TTC549 (cell line): ENCODE measurements around the gene RBPJ.
A peak's percentile ranks its signal among the peaks of the same experiment; 100 is the strongest.
"Not testable (repeated sequence)": the region's sequence is repeated elsewhere in the genome, so short reads cannot be mapped to it uniquely, and the experiment has no call there.

Experiments used
- FAIRE-seq: peaks from 2 replicates; lab custom pipeline; 2012; peaks lifted over from hg19 to GRCh38; lab: Jason Lieb, UNC

RBPJ gene

GRCh38 chr4:26302031-26302899, 18.5 kb upstream of the RBPJ start:
- FAIRE-seq = no peak

- no peak for FAIRE-seq
These were observed 17.8 kb upstream of the RBPJ start for GRCh38 chr4:26303008-26303407.

- no peak for FAIRE-seq
These were observed 13.6 kb upstream of the RBPJ start for GRCh38 chr4:26307037-26307800.

GRCh38 chr4:26308568-26308967, 12.2 kb upstream of the RBPJ start:
- FAIRE-seq = no peak

- FAIRE-seq = no peak
These were observed 10.6 kb upstream of the RBPJ start for GRCh38 chr4:26310264-26310663.

- no peak for FAIRE-seq
These were observed 9.2 kb upstream of the RBPJ start for GRCh38 chr4:26311633-26312032.

- FAIRE-seq = not testable (repeated sequence)
These were observed 5.4 kb upstream of the RBPJ start for GRCh38 chr4:26315316-26315932.

- no peak for FAIRE-seq
These were observed 3.0 kb upstream of the RBPJ start for GRCh38 chr4:26317766-26318165.

GRCh38 chr4:26319467-26319948, 1.3 kb upstream of the RBPJ start:
- peak; percentile 73 for FAIRE-seq

GRCh38 chr4:26319949-26320537, 771 bp upstream of the RBPJ start:
- no peak for FAIRE-seq

GRCh38 chr4:26321373-26322221, 783 bp downstream of the RBPJ start:
- FAIRE-seq = no peak

GRCh38 chr4:26322346-26322745, 1.5 kb downstream of the RBPJ start:
- no peak for FAIRE-seq

GRCh38 chr4:26323821-26324220, 3.0 kb downstream of the RBPJ start:
- no peak for FAIRE-seq

- peak; percentile 40 for FAIRE-seq
These were observed 4.4 kb downstream of the RBPJ start for GRCh38 chr4:26325191-26325590.

- FAIRE-seq = no peak
These were observed 6.0 kb downstream of the RBPJ start for GRCh38 chr4:26326791-26327190.

GRCh38 chr4:26330186-26330787, 9.5 kb downstream of the RBPJ start:
- peak; percentile 85 for FAIRE-seq

GRCh38 chr4:26330946-26331345, 10.1 kb downstream of the RBPJ start:
- no peak for FAIRE-seq

- FAIRE-seq = no peak
These were observed 10.7 kb downstream of the RBPJ start for GRCh38 chr4:26331380-26331950.

- FAIRE-seq = no peak
These were observed 13.6 kb downstream of the RBPJ start for GRCh38 chr4:26334366-26334765.

GRCh38 chr4:26337612-26338011, 16.8 kb downstream of the RBPJ start:
- no peak for FAIRE-seq
